ENCODE data around the gene ATXN7L1. TPM values are rescaled to one million over a fixed set of nuclear protein-coding genes. Genes with fewer than 3 reads are reported as not detected.

Gene ATXN7L1
- total RNA-seq, 1 experiment from 2014 or later = 24.3 TPM

- H2AFZ ChIP-seq (ENCODE audit: low read length) = no peak overlapping the region
- H3K18ac ChIP-seq (ENCODE audit: insufficient read length, low read depth, low read length) = no peak overlapping the region
- H3K27me3 ChIP-seq (ENCODE audit: insufficient read depth, low read length) = no peaks in the 10 kb centered on the region
- no peaks in the 10 kb centered on the region for H3K79me1 ChIP-seq (ENCODE audit: insufficient read depth, low read depth, low read length, poor library complexity, severe bottlenecking)
- H3K4ac ChIP-seq (ENCODE audit: low read depth, low read length) = no peak overlapping the region
- Mint-ChIP-seq H3K4me1 (peaks cover 32 to 35% of the 10 kb centered on the region in 2 experiments), H3K9me3 (no peaks in the 10 kb centered on the region), H3K27me3 (ENCODE audit: low read depth) (no peaks in the 10 kb centered on the region), H3K27ac (peak overlapping the region in 1 of 3 experiments; percentile 27; a peak in 1 of 7 replicates), H3K4me3 (no peak overlapping the region), H3K36me3 (ENCODE audit: insufficient read depth in 1 of 3, low read depth in 3 of 3) (no peaks in the 10 kb centered on the region; a peak in 2 of 7 replicates)
- peaks cover 6% of the 10 kb centered on the region for H3K4me1 ChIP-seq (ENCODE audit: insufficient read depth, low read length)
- H2BK15ac ChIP-seq (ENCODE audit: low read depth, low read length) = no peak overlapping the region
- WGBS (ENCODE audit: extremely low coverage, insufficient read length, low lambda C conversion rate) = no CpG with 5 or more reads among the region's 6 CpGs
- no peak overlapping the region for H3K27ac ChIP-seq (ENCODE audit: insufficient read length, low read depth, low read length)
- H2BK12ac ChIP-seq (ENCODE audit: insufficient read length, low read depth, low read length) = no peak overlapping the region
- H3K79me2 ChIP-seq (ENCODE audit: insufficient read depth, low read length) = no peaks in the 10 kb centered on the region
- no peak overlapping the region for H4K5ac ChIP-seq (ENCODE audit: insufficient read length, low read depth, low read length)
- H3K23ac ChIP-seq (ENCODE audit: insufficient read length, low read depth, low read length) = no peak overlapping the region
- H3K56ac ChIP-seq (ENCODE audit: insufficient read length, low read depth, low read length) = no peak overlapping the region
- no peak overlapping the region for H4K8ac ChIP-seq (replicated peaks; ENCODE audit: insufficient read length, low read depth, low read length)
- H4K20me1 ChIP-seq (ENCODE audit: control insufficient read depth, insufficient read depth, insufficient read length) = no peaks in the 10 kb centered on the region
- no peaks in the 10 kb centered on the region for H3K23me2 ChIP-seq (ENCODE audit: insufficient read length, low read depth, low read length, poor library complexity, severe bottlenecking)
- no peak for DNase-seq
- H2BK5ac ChIP-seq (ENCODE audit: insufficient read length, low read length) = no peak overlapping the region
- no peaks in the 10 kb centered on the region for H3K9me3 ChIP-seq (ENCODE audit: control insufficient read depth, low read depth, low read length)
- no peak overlapping the region for H4K91ac ChIP-seq (ENCODE audit: insufficient read length, low read depth, low read length)
- no peak overlapping the region for H3K14ac ChIP-seq (ENCODE audit: insufficient read depth, low read length)
- H2BK20ac ChIP-seq (ENCODE audit: low read depth, low read length, poor library complexity, severe bottlenecking) = no peak overlapping the region
- H2BK120ac ChIP-seq (ENCODE audit: low read depth, low read length, poor library complexity, severe bottlenecking) = no peak overlapping the region
- no peak for TF ChIP-seq CTCF (conservative IDR thresholded peaks at IDR 0.05)
- no peak overlapping the region for H2AK5ac ChIP-seq (ENCODE audit: insufficient read length, low read length)
- H3T11ph ChIP-seq (ENCODE audit: low read length) = no peak overlapping the region
- H3K4me2 ChIP-seq (ENCODE audit: insufficient read depth, insufficient read length, low read length) = no peak overlapping the region
- H3K9ac ChIP-seq (ENCODE audit: extremely low read depth, insufficient read length, low read length) = no peak overlapping the region
These were observed 45.7 kb downstream of the ATXN7L1 start for GRCh38 chr7:105830405-105831301.
